Osteocyte (in vitro differentiated cells): ENCODE data around the gene DSC3. TPM values are rescaled to one million over a fixed set of nuclear protein-coding genes. Genes with fewer than 3 reads are reported as not detected.

Experiments used
- DNase-seq: peaks from one replicate; pipeline ENCODE4 v3.0.0; 2021; ENCODE audit warnings: mixed read lengths; ENCODE audit not compliant: unreplicated experiment; ENCODE audit errors: extremely low spot score
- H3K27ac Mint-ChIP-seq: one replicate; pipeline ENCODE4 v1.8.0; 2021; ENCODE audit warnings: mild to moderate bottlenecking, mixed read lengths; ENCODE audit not compliant: unreplicated experiment
- H3K27me3 Mint-ChIP-seq: one replicate; pipeline ENCODE4 v1.8.0; 2021; ENCODE audit warnings: mixed read lengths; ENCODE audit not compliant: unreplicated experiment
- H3K36me3 Mint-ChIP-seq: one replicate; pipeline ENCODE4 v1.8.0; 2021; ENCODE audit warnings: mixed read lengths; ENCODE audit not compliant: unreplicated experiment
- H3K4me1 Mint-ChIP-seq: one replicate; pipeline ENCODE4 v1.8.0; 2021; ENCODE audit warnings: mixed read lengths; ENCODE audit not compliant: unreplicated experiment
- H3K4me3 Mint-ChIP-seq: one replicate; pipeline ENCODE4 v1.8.0; 2021; ENCODE audit warnings: mild to moderate bottlenecking, moderate library complexity, mixed read lengths; ENCODE audit not compliant: unreplicated experiment
- H3K9me3 Mint-ChIP-seq: one replicate; pipeline ENCODE4 v1.8.0; 2021; ENCODE audit warnings: mixed read lengths; ENCODE audit not compliant: unreplicated experiment
- total RNA-seq: library from RNA; stranded (reverse); gene quantifications from 2 replicates; pipeline ENCODE4 v1.2.1, GENCODE V29; 2021
- TF ChIP-seq, protein P1 (sequence below): fragments of 200-600 bp; sonication (generic); IDR thresholded peaks from 2 replicates; pipeline ENCODE4 v1.5.0; 2021; ENCODE audit warnings: antibody characterized with exemption, mild to moderate bottlenecking, moderate library complexity

DSC3 gene
- total RNA-seq, 1 donor from 2014 or later = 5.8 TPM

GRCh38 chr18:31064130-31064529 lies 21.6 kb upstream of the DSC3 start:
- no peak overlapping the region for H3K4me3 Mint-ChIP-seq
- peaks cover 48% of the 10 kb centered on the region for H3K27me3 Mint-ChIP-seq
- no peaks in the 10 kb centered on the region for H3K9me3 Mint-ChIP-seq
- no peaks in the 10 kb centered on the region for H3K36me3 Mint-ChIP-seq
- H3K27ac Mint-ChIP-seq = no peak overlapping the region
- TF ChIP-seq, protein P1, sequence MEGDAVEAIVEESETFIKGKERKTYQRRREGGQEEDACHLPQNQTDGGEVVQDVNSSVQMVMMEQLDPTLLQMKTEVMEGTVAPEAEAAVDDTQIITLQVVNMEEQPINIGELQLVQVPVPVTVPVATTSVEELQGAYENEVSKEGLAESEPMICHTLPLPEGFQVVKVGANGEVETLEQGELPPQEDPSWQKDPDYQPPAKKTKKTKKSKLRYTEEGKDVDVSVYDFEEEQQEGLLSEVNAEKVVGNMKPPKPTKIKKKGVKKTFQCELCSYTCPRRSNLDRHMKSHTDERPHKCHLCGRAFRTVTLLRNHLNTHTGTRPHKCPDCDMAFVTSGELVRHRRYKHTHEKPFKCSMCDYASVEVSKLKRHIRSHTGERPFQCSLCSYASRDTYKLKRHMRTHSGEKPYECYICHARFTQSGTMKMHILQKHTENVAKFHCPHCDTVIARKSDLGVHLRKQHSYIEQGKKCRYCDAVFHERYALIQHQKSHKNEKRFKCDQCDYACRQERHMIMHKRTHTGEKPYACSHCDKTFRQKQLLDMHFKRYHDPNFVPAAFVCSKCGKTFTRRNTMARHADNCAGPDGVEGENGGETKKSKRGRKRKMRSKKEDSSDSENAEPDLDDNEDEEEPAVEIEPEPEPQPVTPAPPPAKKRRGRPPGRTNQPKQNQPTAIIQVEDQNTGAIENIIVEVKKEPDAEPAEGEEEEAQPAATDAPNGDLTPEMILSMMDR = no peak
- DNase-seq = no peak
- H3K4me1 Mint-ChIP-seq = no peaks in the 10 kb centered on the region

DNA sequence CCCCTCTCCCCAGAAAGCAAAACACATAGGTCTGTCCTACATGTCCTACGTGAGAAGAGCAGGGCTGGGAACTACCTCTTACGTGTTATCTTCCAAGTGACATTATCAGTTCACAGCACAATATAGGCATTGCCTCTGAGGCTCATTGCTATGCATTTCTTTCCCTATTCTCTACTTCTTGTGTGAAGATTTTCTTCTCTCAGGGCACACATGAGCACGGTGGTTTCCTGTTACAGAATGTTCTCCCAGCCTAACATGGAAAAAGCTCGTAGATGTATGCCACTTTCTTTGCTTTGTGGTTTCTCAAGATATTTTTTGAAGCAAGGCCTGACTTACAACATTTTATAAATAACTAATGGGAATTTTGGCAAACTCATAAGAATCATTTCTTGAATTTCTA lies 19.4 kb upstream of the DSC3 start:
- TF ChIP-seq, protein P1 = no peak
- H3K27ac Mint-ChIP-seq = no peak overlapping the region
- peaks cover 54% of the 10 kb centered on the region for H3K27me3 Mint-ChIP-seq
- H3K4me3 Mint-ChIP-seq = no peak overlapping the region
- no peaks in the 10 kb centered on the region for H3K4me1 Mint-ChIP-seq
- H3K9me3 Mint-ChIP-seq = no peaks in the 10 kb centered on the region
- no peaks in the 10 kb centered on the region for H3K36me3 Mint-ChIP-seq
- DNase-seq = no peak

- TF ChIP-seq, protein P1 = no peak
- Mint-ChIP-seq H3K27ac (no peak overlapping the region), H3K9me3 (no peaks in the 10 kb centered on the region), H3K27me3 (peaks cover 53% of the 10 kb centered on the region), H3K4me1 (no peaks in the 10 kb centered on the region), H3K36me3 (no peaks in the 10 kb centered on the region), H3K4me3 (no peak overlapping the region)
- DNase-seq = no peak
Observed at GRCh38 chr18:31058897-31059296, 16.4 kb upstream of the DSC3 start.

- no peak overlapping the region for H3K27ac Mint-ChIP-seq
- H3K9me3 Mint-ChIP-seq = peaks cover 2% of the 10 kb centered on the region
- no peaks in the 10 kb centered on the region for H3K4me1 Mint-ChIP-seq
- H3K36me3 Mint-ChIP-seq = no peaks in the 10 kb centered on the region
- DNase-seq = no peak
- no peak overlapping the region for H3K4me3 Mint-ChIP-seq
- TF ChIP-seq, protein P1 = no peak
- H3K27me3 Mint-ChIP-seq = peaks cover 53% of the 10 kb centered on the region
Observed at GRCh38 chr18:31057917-31058316, 15.4 kb upstream of the DSC3 start.

DNA sequence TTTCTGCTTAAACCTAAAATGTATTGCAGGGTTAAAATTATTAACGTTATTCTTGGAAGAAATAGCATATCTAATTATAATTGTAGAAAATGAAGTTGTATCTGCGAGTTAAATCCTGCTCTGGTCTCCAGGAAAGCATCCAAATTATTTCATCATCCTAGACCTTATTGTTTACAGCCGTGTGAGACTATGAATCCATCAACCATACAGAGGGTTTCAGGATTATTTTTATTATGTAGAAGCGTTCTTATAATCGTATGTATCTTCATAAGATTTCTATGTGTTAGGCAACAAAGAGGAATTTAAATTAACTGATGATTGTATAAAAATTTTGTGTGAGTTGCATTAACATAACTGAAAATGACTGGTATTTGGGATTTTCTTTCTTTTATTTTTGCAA lies 14.5 kb upstream of the DSC3 start:
- no peaks in the 10 kb centered on the region for H3K36me3 Mint-ChIP-seq
- no peak for DNase-seq
- TF ChIP-seq, protein P1 = no peak

More for the DNA sequence above, 14.5 kb upstream of the DSC3 start:
- H3K27me3 Mint-ChIP-seq = peaks cover 58% of the 10 kb centered on the region
- H3K4me1 Mint-ChIP-seq = no peaks in the 10 kb centered on the region
- H3K27ac Mint-ChIP-seq = no peak overlapping the region
- no peak overlapping the region for H3K4me3 Mint-ChIP-seq
- peaks cover 7% of the 10 kb centered on the region for H3K9me3 Mint-ChIP-seq
